Activated B cell treated with CpG ODN at 0.5 μM for 24 hours (primary cell): ENCODE results near the gene KRTAP10-1. TPM values are rescaled to one million over a fixed set of nuclear protein-coding genes. Genes with fewer than 3 reads are reported as not detected.
"Not testable (repeated sequence)": the region's sequence is repeated elsewhere in the genome, so short reads cannot be mapped to it uniquely, and the experiment has no call there.

Experiments
- ATAC-seq: fragments of 200-7000 bp; cut with Tn5 transposase; one replicate; pipeline ENCODE4 v1.10.0; 2021; ENCODE audit warnings: low read depth, mild to moderate bottlenecking, moderate library complexity
- CTCF ChIA-PET: fragments of 350-600 bp; sonication (Branson Sonifier 250); formaldehyde crosslinking; loops from one replicate; lab custom pipeline; 2021; ENCODE audit warnings: antibody characterized with exemption; lab: Charles Lee
- POLR2A ChIA-PET: fragments of 350-600 bp; sonication (Branson Sonifier 250); formaldehyde crosslinking; loops from one replicate; lab custom pipeline; 2021; ENCODE audit warnings: antibody characterized with exemption; lab: Charles Lee
- DNase-seq: peaks from one replicate; pipeline ENCODE4 v3.0.0; 2022
- H3K27ac Mint-ChIP-seq: one replicate; pipeline ENCODE4 v1.8.0; 2020; ENCODE audit warnings: mixed read lengths
- H3K27me3 Mint-ChIP-seq: one replicate; pipeline ENCODE4 v1.8.0; 2021; ENCODE audit warnings: mixed read lengths
- H3K36me3 Mint-ChIP-seq: one replicate; pipeline ENCODE4 v1.8.0; 2021; ENCODE audit warnings: low read depth, mixed read lengths
- H3K4me1 Mint-ChIP-seq: one replicate; pipeline ENCODE4 v1.8.0; 2021; ENCODE audit warnings: mixed read lengths
- H3K4me3 Mint-ChIP-seq: one replicate; pipeline ENCODE4 v1.8.0; 2020; ENCODE audit warnings: mild to moderate bottlenecking, mixed read lengths
- H3K9me3 Mint-ChIP-seq: one replicate; pipeline ENCODE4 v1.8.0; 2020; ENCODE audit warnings: mixed read lengths
- CTCF ChIP-seq: fragments of 200-600 bp; IDR thresholded peaks from one replicate; pipeline ENCODE4 v1.8.0; 2022; ENCODE audit warnings: antibody characterized with exemption, mild to moderate bottlenecking
- intact Hi-C: fragments of 100-400 bp; cut with micrococcal nuclease; formaldehyde crosslinking; loops from one replicate; pipeline ENCODE4 v1.15.1; 2024
- total RNA-seq: library from RNA; stranded (reverse); gene quantifications from 2 replicates; pipeline ENCODE4 v1.2.3, GENCODE V29; 2022

The KRTAP10-1 gene
- total RNA-seq, 1 donor from 2014 or later: not detected

GRCh38 chr21:44507673-44508425 is 32.1 kb downstream of the KRTAP10-1 start:
- CTCF ChIA-PET: interaction anchor here (1.8 kb wide), 1 partner anchor 285 kb away, joined by 3 read pairs; no protein-coding TSS in a partner anchor
- no peak for DNase-seq
- peaks cover 7% of the 10 kb centered on the region for H3K4me1 Mint-ChIP-seq
- intact Hi-C loops: no loop called here
- no peaks in the 10 kb centered on the region for H3K36me3 Mint-ChIP-seq
- ATAC-seq: no peak
- no peaks in the 10 kb centered on the region for H3K9me3 Mint-ChIP-seq
- POLR2A ChIA-PET: no interaction called here
- peaks cover 10% of the 10 kb centered on the region for H3K27me3 Mint-ChIP-seq
- no peak for TF ChIP-seq CTCF
- H3K27ac Mint-ChIP-seq: no peak overlapping the region
- H3K4me3 Mint-ChIP-seq: no peak overlapping the region

- H3K4me1 Mint-ChIP-seq: peaks cover 7% of the 10 kb centered on the region
- H3K36me3 Mint-ChIP-seq: no peaks in the 10 kb centered on the region
- ChIA-PET POLR2A (no interaction called here), CTCF (interaction anchor here (1.1 to 1.8 kb wide), 2 partner anchors 287 kb away, joined by 3 read pairs; no protein-coding TSS in a partner anchor)
- no peak for ATAC-seq
- H3K27me3 Mint-ChIP-seq: peaks cover 10% of the 10 kb centered on the region
- H3K27ac Mint-ChIP-seq: no peak overlapping the region
- H3K4me3 Mint-ChIP-seq: no peak overlapping the region
- intact Hi-C loops: no loop called here
- H3K9me3 Mint-ChIP-seq: no peaks in the 10 kb centered on the region
- TF ChIP-seq CTCF: no peak
- DNase-seq: no peak
These were observed 33.4 kb downstream of the KRTAP10-1 start for GRCh38 chr21:44506279-44507255.

GRCh38 chr21:44505673-44506278 is 34.2 kb downstream of the KRTAP10-1 start:
- Mint-ChIP-seq H3K4me3 (no peak overlapping the region), H3K9me3 (no peaks in the 10 kb centered on the region), H3K4me1 (peaks cover 7% of the 10 kb centered on the region), H3K27ac (no peak overlapping the region), H3K36me3 (no peaks in the 10 kb centered on the region), H3K27me3 (peaks cover 10% of the 10 kb centered on the region)
- intact Hi-C loops: no loop called here
- no peak for TF ChIP-seq CTCF
- ATAC-seq: no peak
- DNase-seq: no peak
- ChIA-PET CTCF (interaction anchor here (1.1 kb wide), 1 partner anchor 287 kb away, joined by 3 read pairs; no protein-coding TSS in a partner anchor), POLR2A (no interaction called here)

- H3K4me1 Mint-ChIP-seq: peaks cover 6% of the 10 kb centered on the region
- DNase-seq (no peak), ATAC-seq (no peak)
- H3K9me3 Mint-ChIP-seq: no peaks in the 10 kb centered on the region
- POLR2A ChIA-PET: no interaction called here
- no peaks in the 10 kb centered on the region for H3K36me3 Mint-ChIP-seq
- intact Hi-C loops: no loop called here
- H3K27me3 Mint-ChIP-seq: peaks cover 4% of the 10 kb centered on the region
- H3K27ac Mint-ChIP-seq: no peak overlapping the region
- no peak overlapping the region for H3K4me3 Mint-ChIP-seq
- no peak for TF ChIP-seq CTCF
- CTCF ChIA-PET: no interaction called here
These were observed 36.0 kb downstream of the KRTAP10-1 start for GRCh38 chr21:44503901-44504399.

- DNase-seq, H3K9me3 Mint-ChIP-seq, H3K36me3 Mint-ChIP-seq, ATAC-seq, H3K4me3 Mint-ChIP-seq, CTCF ChIA-PET, H3K4me1 Mint-ChIP-seq, intact Hi-C loops, H3K27me3 Mint-ChIP-seq, H3K27ac Mint-ChIP-seq: not testable (repeated sequence)
- POLR2A ChIA-PET: interaction anchor here (0.8 kb wide), 1 partner anchor 33 kb away, joined by 7 read pairs; no protein-coding TSS in a partner anchor
These were observed 36.7 kb downstream of the KRTAP10-1 start for GRCh38 chr21:44503006-44503889.
